ENCODE results near the gene ITPR3.

GRCh38 chr6:33609528-33609927, 11.6 kb upstream of the ITPR3 start:
- TF ChIP-seq CTCF (IDR thresholded peaks at IDR 0.05) (no peak), POLR2A (IDR thresholded peaks at IDR 0.05) (no peak)
